Neural progenitor cell (in vitro differentiated cells): Measurements from ENCODE around the gene SLX9. TPM values are rescaled to one million over a fixed set of nuclear protein-coding genes. Genes with fewer than 3 reads are reported as not detected.
A peak's percentile ranks its signal among the peaks of the same experiment; 100 is the strongest.

ENCODE experiments used
- DNase-seq: peaks from one replicate; pipeline ENCODE4 v3.0.0-alpha.2; 2016; ENCODE audit warnings: low spot score
- H2AFZ ChIP-seq: fragments of 200-600 bp; sonication (generic); replicated peaks from 2 replicates; pipeline ENCODE4 v1.6.1; 2016; ENCODE audit warnings: antibody characterized with exemption
- H3F3A ChIP-seq: fragments of 200-600 bp; sonication (generic); 2 replicates; pipeline ENCODE4 v1.6.1; 2016; ENCODE audit warnings: antibody characterized with exemption, low read depth
- H3K27ac ChIP-seq: fragments of 200-600 bp; sonication (generic); 2 replicates; pipeline ENCODE4 v1.5.1; 2016; ENCODE audit warnings: mild to moderate bottlenecking
- H3K27me3 ChIP-seq: fragments of 200-600 bp; sonication (generic); 2 replicates; pipeline ENCODE4 v1.6.1; 2016; ENCODE audit warnings: mild to moderate bottlenecking, moderate library complexity
- H3K36me3 ChIP-seq: fragments of 200-600 bp; sonication (generic); 2 replicates; pipeline ENCODE4 v1.5.1; 2016
- H3K4me1 ChIP-seq: fragments of 200-600 bp; sonication (generic); 2 replicates; pipeline ENCODE4 v1.6.1; 2016; ENCODE audit warnings: mixed run types
- H3K4me2 ChIP-seq: fragments of 200-600 bp; sonication (generic); 2 replicates; pipeline ENCODE4 v1.6.1; 2016
- H3K4me3 ChIP-seq: fragments of 200-600 bp; sonication (generic); 2 replicates; pipeline ENCODE4 v1.5.1; 2016
- H3K79me2 ChIP-seq: fragments of 200-600 bp; sonication (generic); 2 replicates; pipeline ENCODE4 v1.6.1; 2016; ENCODE audit warnings: low read depth
- H3K9ac ChIP-seq: fragments of 200-600 bp; sonication (generic); 2 replicates; pipeline ENCODE4 v1.6.1; 2016
- H3K9me3 ChIP-seq: fragments of 200-600 bp; sonication (generic); 2 replicates; pipeline ENCODE4 v1.5.1; 2016; ENCODE audit warnings: low read depth
- H4K20me1 ChIP-seq: fragments of 200-600 bp; sonication (generic); 2 replicates; pipeline ENCODE4 v1.6.1; 2016; ENCODE audit warnings: low read depth
- H3K27ac Mint-ChIP-seq: 3 replicates; pipeline ENCODE4 v1.8.0; 2021; ENCODE audit warnings: mixed read lengths
- H3K27me3 Mint-ChIP-seq: 2 replicates; pipeline ENCODE4 v1.8.0; 2022; ENCODE audit warnings: low read depth, mild to moderate bottlenecking, inconsistent platforms, moderate library complexity, mixed read lengths; ENCODE audit not compliant: insufficient read depth
- H3K36me3 Mint-ChIP-seq: 3 replicates; pipeline ENCODE4 v1.8.0; 2021; ENCODE audit warnings: mixed read lengths
- H3K4me1 Mint-ChIP-seq: 3 replicates; pipeline ENCODE4 v1.8.0; 2021; ENCODE audit warnings: mixed read lengths
- H3K4me3 Mint-ChIP-seq: 3 replicates; pipeline ENCODE4 v1.8.0; 2021; ENCODE audit warnings: mild to moderate bottlenecking, moderate library complexity, mixed read lengths
- H3K9me3 Mint-ChIP-seq: 3 replicates; pipeline ENCODE4 v1.8.0; 2020; ENCODE audit warnings: mixed read lengths
- CTCF ChIP-seq: fragments of 200-600 bp; sonication (generic); IDR thresholded peaks from 2 replicates; pipeline ENCODE4 v1.5.1; 2017; ENCODE audit warnings: antibody characterized with exemption, mild to moderate bottlenecking
- EZH2 ChIP-seq: fragments of 200-600 bp; sonication (generic); IDR thresholded peaks from 2 replicates; pipeline ENCODE4 v1.6.1; 2017; ENCODE audit warnings: antibody characterized with exemption, mild to moderate bottlenecking, moderate library complexity
- EZH2phosphoT487 ChIP-seq: fragments of 200-600 bp; sonication (generic); IDR thresholded peaks from 2 replicates; pipeline ENCODE4 v1.6.1; 2017; ENCODE audit warnings: antibody characterized with exemption
- total RNA-seq: library from RNA; depleted of rRNA; stranded (reverse); fragments of >200 nt; gene quantifications from 2 replicates; pipeline ENCODE4 v1.2.3, GENCODE V29; 2015; ENCODE audit warnings: low replicate concordance

Gene SLX9
- total RNA-seq, 1 donor from 2014 or later, result 4.7 TPM

- DNase-seq, result no peak
- no peak for TF ChIP-seq EZH2phosphoT487
- TF ChIP-seq CTCF, result no peak
- TF ChIP-seq EZH2, result no peak
- Histone ChIP-seq H3K36me3 (no peaks in the 10 kb centered on the region), H3K4me2 (no peak overlapping the region), H3K4me3 (no peak overlapping the region), H3K27ac (no peak overlapping the region), H3F3A (no peaks in the 10 kb centered on the region), H3K9ac (no peak overlapping the region), H3K27me3 (no peaks in the 10 kb centered on the region), H3K79me2 (no peaks in the 10 kb centered on the region), H3K9me3 (no peaks in the 10 kb centered on the region), H4K20me1 (no peaks in the 10 kb centered on the region), H2AFZ (no peak overlapping the region), H3K4me1 (peaks cover 10% of the 10 kb centered on the region)
- H3K27me3 Mint-ChIP-seq, result peaks cover 14% of the 10 kb centered on the region
- H3K27ac Mint-ChIP-seq, result no peak overlapping the region
- H3K4me1 Mint-ChIP-seq, result peaks cover 14% of the 10 kb centered on the region
- no peaks in the 10 kb centered on the region for H3K9me3 Mint-ChIP-seq
- no peaks in the 10 kb centered on the region for H3K36me3 Mint-ChIP-seq
- no peak overlapping the region for H3K4me3 Mint-ChIP-seq
Observed at GRCh38 chr21:44895859-44896258, 44.0 kb upstream of the SLX9 start.

GRCh38 chr21:44896561-44897286 is 43.1 kb upstream of the SLX9 start:
- H3K79me2 ChIP-seq, result no peaks in the 10 kb centered on the region

GRCh38 chr21:44897326-44898010 is 42.4 kb upstream of the SLX9 start:
- no peak overlapping the region for H3K9ac ChIP-seq
- no peak overlapping the region for H3K4me2 ChIP-seq
- peak; percentile 78 for DNase-seq
- H3K9me3 ChIP-seq, result no peaks in the 10 kb centered on the region
- no peak overlapping the region for H2AFZ ChIP-seq
- H3K4me1 ChIP-seq, result peaks cover 10% of the 10 kb centered on the region
- peaks cover 7% of the 10 kb centered on the region for H3F3A ChIP-seq
- Mint-ChIP-seq H3K4me3 (no peak overlapping the region), H3K27ac (no peak overlapping the region), H3K27me3 (peaks cover 14% of the 10 kb centered on the region), H3K4me1 (peaks cover 12% of the 10 kb centered on the region), H3K9me3 (no peaks in the 10 kb centered on the region), H3K36me3 (no peaks in the 10 kb centered on the region)
- H3K27me3 ChIP-seq, result no peaks in the 10 kb centered on the region
- H3K27ac ChIP-seq, result no peak overlapping the region
- H3K79me2 ChIP-seq, result no peaks in the 10 kb centered on the region
- no peaks in the 10 kb centered on the region for H3K36me3 ChIP-seq
- no peak for TF ChIP-seq EZH2phosphoT487
- no peak for TF ChIP-seq EZH2
- no peak for TF ChIP-seq CTCF
- no peak overlapping the region for H3K4me3 ChIP-seq
- no peaks in the 10 kb centered on the region for H4K20me1 ChIP-seq

More at GRCh38 chr21:44896561-44897286, 43.1 kb upstream of the SLX9 start:
- no peaks in the 10 kb centered on the region for H3F3A ChIP-seq
- H3K27ac Mint-ChIP-seq, result no peak overlapping the region
- H2AFZ ChIP-seq, result no peak overlapping the region
- no peaks in the 10 kb centered on the region for H3K36me3 ChIP-seq
- H3K4me2 ChIP-seq, result no peak overlapping the region
- no peak overlapping the region for H3K9ac ChIP-seq
- DNase-seq, result no peak
- no peak overlapping the region for H3K27ac ChIP-seq
- no peaks in the 10 kb centered on the region for H3K9me3 Mint-ChIP-seq
- no peaks in the 10 kb centered on the region for H4K20me1 ChIP-seq
- H3K27me3 Mint-ChIP-seq, result peaks cover 14% of the 10 kb centered on the region
- H3K4me3 ChIP-seq, result no peak overlapping the region
- H3K4me1 ChIP-seq, result peaks cover 10% of the 10 kb centered on the region
- H3K27me3 ChIP-seq, result no peaks in the 10 kb centered on the region
- H3K4me3 Mint-ChIP-seq, result no peak overlapping the region
- no peaks in the 10 kb centered on the region for H3K36me3 Mint-ChIP-seq
- peaks cover 14% of the 10 kb centered on the region for H3K4me1 Mint-ChIP-seq
- TF ChIP-seq EZH2phosphoT487, result no peak
- no peak for TF ChIP-seq CTCF
- TF ChIP-seq EZH2, result no peak
- H3K9me3 ChIP-seq, result no peaks in the 10 kb centered on the region
